HL-60/S4 (cell line): ENCODE results near the gene GRPEL2.

Experiments
- in situ Hi-C: fragments of 300-500 bp; cut with MboI; formaldehyde crosslinking; loops from 2 replicates; pipeline ENCODE4 v1.14.3; 2022; ENCODE audit warnings: low sequenced_read_pairs

GRPEL2 gene

GRCh38 chr5:149374303-149374702 lies 29.0 kb downstream of the GRPEL2 start:
- in situ Hi-C loops = loop anchor here (5.0 kb wide), 1 partner anchor 52 kb away; no protein-coding TSS in a partner anchor

- in situ Hi-C loops = loop anchor here (5.0 kb wide), 1 partner anchor 52 kb away; no protein-coding TSS in a partner anchor
Measured at GRCh38 chr5:149374801-149375200, 29.5 kb downstream of the GRPEL2 start.

GRCh38 chr5:149375434-149375833 lies 30.1 kb downstream of the GRPEL2 start:
- in situ Hi-C loops = no loop called here

GRCh38 chr5:149376104-149376503 lies 30.8 kb downstream of the GRPEL2 start:
- in situ Hi-C loops = no loop called here

- in situ Hi-C loops = no loop called here
Measured at GRCh38 chr5:149376711-149377447, 31.6 kb downstream of the GRPEL2 start.

GRCh38 chr5:149378241-149378820 lies 33.0 kb downstream of the GRPEL2 start:
- in situ Hi-C loops = no loop called here

- in situ Hi-C loops = no loop called here
Measured at GRCh38 chr5:149379177-149379761, 34.0 kb downstream of the GRPEL2 start, which contains the start of gene IL17B. IL17B (minus strand) TSS chr5:149379292; CDS start chr5:149379225, 67 bp downstream.

GRCh38 chr5:149379818-149380374 lies 34.6 kb downstream of the GRPEL2 start:
- in situ Hi-C loops = loop anchor here (10.0 kb wide), 1 partner anchor 55 kb away; no protein-coding TSS in a partner anchor

GRCh38 chr5:149380466-149381121 lies 35.3 kb downstream of the GRPEL2 start:
- in situ Hi-C loops = loop anchor here (10.0 kb wide), 1 partner anchor 54 kb away; no protein-coding TSS in a partner anchor

GRCh38 chr5:149381261-149381985 lies 36.1 kb downstream of the GRPEL2 start:
- in situ Hi-C loops = loop anchor here (10.0 kb wide), 1 partner anchor 53 kb away; no protein-coding TSS in a partner anchor

GRCh38 chr5:149381986-149382338 lies 36.7 kb downstream of the GRPEL2 start:
- in situ Hi-C loops = loop anchor here (10.0 kb wide), 1 partner anchor 53 kb away; no protein-coding TSS in a partner anchor

- in situ Hi-C loops = loop anchor here (10.0 kb wide), 1 partner anchor 52 kb away; no protein-coding TSS in a partner anchor
Measured at GRCh38 chr5:149382517-149383220, 37.4 kb downstream of the GRPEL2 start.

GRCh38 chr5:149383399-149383798 lies 38.1 kb downstream of the GRPEL2 start:
- in situ Hi-C loops = loop anchor here (10.0 kb wide), 1 partner anchor 51 kb away; no protein-coding TSS in a partner anchor

GRCh38 chr5:149386166-149386565 lies 40.9 kb downstream of the GRPEL2 start:
- in situ Hi-C loops = loop anchor here (10.0 kb wide), 1 partner anchor 49 kb away; no protein-coding TSS in a partner anchor

GRCh38 chr5:149387081-149387631 lies 41.9 kb downstream of the GRPEL2 start:
- in situ Hi-C loops = loop anchor here (10.0 kb wide), 1 partner anchor 48 kb away; no protein-coding TSS in a partner anchor

GRCh38 chr5:149387982-149388381 lies 42.7 kb downstream of the GRPEL2 start:
- in situ Hi-C loops = loop anchor here (10.0 kb wide), 1 partner anchor 47 kb away; no protein-coding TSS in a partner anchor

- in situ Hi-C loops = loop anchor here (10.0 kb wide), 1 partner anchor 46 kb away; no protein-coding TSS in a partner anchor
Measured at GRCh38 chr5:149388498-149389190, 43.3 kb downstream of the GRPEL2 start.
